HG02943 (cell line): Measurements from ENCODE around the gene UBE2I.

Experiments used
- ATAC-seq: cut with Tn5 transposase; IDR thresholded peaks from one replicate; pipeline ENCODE4 v1.9.1; 2021; ENCODE audit warnings: mild to moderate bottlenecking, low read depth, moderate library complexity; ENCODE audit not compliant: unreplicated experiment

Gene UBE2I

GRCh38 chr16:1312467-1312816 is 3.0 kb downstream of the UBE2I start:
- no peak for ATAC-seq

DNA sequence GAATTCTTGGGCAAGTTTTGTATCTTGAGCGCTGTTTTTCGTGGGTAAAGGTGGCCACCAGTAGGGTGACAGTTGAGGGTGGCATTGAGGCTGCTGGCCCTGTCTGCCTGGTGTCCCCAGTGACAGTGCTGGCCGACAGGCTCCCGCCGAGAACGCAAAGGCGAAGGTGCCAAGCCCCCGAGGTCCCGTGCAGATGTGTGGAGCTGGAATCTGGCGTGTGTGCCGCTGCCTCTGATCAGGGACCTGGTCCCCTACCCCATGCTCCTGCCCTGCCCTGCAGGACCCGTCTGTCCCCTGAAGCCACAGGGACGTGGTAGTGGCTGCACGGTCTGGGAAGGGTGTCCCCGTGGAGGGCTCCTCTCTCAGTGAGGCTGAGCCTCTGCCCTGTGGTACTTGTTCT is 3.5 kb downstream of the UBE2I start:
- no peak for ATAC-seq

GRCh38 chr16:1313721-1314369 is 4.4 kb downstream of the UBE2I start:
- no peak for ATAC-seq

DNA sequence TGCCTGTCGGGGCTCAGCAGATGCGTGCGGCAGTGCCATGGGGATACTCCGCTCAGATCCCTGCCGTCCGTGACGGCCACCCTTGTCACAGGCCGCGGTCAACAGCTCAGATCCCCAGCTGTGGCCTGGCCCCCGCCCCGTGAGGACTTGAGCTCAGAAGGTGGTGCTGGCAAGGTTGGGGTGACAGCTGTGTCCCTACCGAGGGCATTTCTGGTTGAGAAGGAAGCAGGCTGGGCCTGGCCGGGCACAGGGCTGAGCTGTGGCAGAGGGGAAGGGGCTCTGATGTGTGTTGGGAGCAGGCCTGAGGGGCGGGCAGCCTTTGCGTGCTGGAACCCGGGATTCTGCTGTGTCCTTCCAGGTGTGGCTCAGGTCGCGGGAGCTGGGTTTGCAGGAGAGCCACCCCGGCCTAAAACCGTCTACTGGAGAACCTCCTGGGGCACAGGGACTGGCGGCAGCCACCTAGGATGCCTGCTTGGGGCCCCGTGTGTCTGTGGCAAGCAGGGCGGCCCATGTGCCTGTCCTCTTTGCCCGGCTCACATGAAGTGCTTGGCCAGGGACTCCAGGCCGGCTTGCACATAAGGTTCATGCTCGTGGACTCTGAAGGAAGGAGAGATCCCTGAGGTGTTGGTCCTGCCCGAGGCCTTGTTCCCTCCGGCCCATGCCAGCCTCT is 5.1 kb downstream of the UBE2I start:
- ATAC-seq: no peak

DNA sequence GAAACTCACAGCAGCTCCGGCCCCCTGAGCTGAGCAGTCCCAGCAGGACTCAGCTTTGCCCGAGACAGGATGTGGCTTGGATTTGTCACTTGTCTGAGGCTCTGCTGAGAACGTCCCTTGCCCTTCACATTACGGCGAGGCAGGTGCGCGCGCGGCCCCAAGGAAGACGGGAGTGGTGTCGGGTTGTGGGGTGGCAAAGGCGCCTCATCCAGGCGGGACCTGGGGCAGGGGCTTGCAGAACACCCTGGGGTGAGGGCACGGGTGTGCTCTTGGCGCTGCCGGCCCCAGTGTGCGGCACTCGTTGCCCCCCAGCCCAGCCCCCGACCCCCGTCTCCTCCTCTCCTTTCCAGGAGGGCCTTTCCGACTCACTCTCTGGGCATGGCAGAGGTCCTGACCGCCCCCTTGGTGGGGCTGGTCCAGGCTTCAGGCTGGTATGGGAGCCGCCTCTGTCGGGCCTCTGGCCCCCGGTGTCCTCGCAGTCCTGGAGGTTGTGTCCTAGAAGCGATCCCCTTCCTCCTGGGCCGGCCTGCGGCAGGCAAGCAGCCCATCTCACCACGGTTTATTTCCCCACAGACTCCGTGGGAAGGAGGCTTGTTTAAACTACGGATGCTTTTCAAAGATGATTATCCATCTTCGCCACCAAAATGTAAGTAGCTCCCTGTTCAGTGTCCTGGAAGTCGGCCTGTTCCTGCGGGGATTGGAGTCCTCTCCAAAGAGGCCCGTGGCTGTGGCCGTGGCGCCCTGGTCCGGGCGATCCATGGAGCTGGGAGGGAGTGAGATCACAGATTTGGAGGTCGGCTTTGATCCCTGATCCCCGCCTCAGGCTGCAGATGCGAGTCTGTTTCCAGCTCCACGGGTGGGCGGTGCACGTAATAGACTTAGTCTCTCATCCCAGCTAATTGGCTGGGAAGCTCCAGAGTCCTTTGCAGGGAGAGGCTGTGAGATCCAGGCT is 5.9 kb downstream of the UBE2I start:
- ATAC-seq: no peak

DNA sequence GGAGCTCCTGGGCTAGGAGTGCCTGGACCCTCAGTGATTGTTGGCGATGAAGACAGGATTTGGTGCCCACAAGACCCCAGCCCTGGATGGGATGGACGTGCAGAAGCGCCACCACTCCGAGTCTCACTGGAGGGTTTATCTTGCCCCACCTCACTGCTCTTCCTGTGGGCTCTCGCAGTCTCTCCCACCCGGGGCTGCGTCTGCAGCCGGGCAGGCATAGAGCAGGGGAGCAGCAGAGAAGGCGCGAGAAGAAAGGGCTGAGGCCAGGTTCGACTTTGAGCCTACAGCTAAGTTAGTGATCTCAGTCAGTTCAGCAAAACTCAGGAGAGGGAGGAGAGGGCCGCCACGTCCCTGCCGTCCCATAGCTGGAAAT is 6.6 kb downstream of the UBE2I start:
- ATAC-seq: no peak

- no peak for ATAC-seq
These were observed 8.2 kb downstream of the UBE2I start for GRCh38 chr16:1317479-1318267.

- ATAC-seq: no peak
These were observed 8.8 kb downstream of the UBE2I start for GRCh38 chr16:1318268-1318545.

DNA sequence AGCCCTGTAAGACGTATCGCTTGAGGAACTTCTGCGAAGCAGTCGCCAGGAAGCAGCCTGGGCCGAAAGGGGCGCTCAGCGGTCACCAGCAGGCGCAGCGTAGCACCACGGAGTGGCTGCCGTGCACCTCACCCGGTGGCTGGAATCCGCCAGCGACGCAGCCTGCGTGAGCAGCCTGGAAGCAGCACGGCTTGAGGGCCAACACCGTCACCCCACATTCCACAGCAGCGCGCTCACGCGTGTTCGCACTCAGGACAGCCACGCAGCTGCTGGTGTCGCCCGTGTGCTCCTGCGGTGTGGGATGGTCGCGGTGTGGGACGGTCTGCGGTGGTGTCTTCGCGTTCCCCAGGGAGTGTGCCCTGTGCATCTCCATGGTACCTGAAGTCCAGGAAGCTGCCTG is 9.6 kb downstream of the UBE2I start:
- ATAC-seq: no peak

DNA sequence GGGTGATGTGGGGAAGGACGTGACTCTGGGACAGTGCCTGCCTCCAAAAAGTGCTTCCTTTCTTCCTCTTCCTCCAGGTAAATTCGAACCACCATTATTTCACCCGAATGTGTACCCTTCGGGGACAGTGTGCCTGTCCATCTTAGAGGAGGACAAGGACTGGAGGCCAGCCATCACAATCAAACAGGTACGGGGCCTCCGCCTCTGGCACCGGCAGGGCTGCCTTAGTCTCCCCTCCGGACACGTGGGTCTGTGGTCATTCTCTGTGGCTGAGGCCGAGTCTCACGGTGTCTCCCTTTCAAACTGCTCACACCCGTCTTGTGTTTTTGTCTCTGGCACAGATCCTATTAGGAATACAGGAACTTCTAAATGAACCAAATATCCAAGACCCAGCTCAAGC is 10.7 kb downstream of the UBE2I start:
- ATAC-seq: no peak

DNA sequence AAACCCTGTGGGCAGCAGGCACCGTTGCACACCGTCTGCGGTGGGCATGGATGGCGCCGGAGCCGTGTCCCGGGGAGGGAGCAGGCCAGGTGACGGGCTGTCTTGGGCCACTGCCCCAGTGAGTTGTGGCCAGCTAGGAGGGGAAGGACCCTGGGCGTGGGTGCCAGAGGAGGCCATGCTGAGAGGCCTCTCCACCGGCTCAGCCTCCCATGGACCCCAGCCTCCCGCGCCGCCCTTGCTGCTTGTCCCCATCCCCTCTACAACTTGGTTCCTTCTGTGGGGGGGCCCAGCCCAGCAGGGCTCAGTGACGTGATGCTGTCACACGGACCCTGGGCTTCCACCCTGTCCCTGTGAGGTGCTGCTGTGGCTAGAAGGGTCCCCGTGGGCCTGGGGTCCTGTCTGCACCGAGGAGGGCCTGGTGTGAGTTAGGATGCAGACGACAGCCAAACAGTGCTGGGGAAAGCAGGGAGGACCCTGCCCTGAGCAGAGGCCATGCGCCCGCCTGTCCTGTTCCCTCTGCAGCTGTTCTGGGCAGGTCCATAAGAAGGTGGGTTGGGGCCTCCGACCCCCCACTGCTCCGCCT is 11.3 kb downstream of the UBE2I start:
- no peak for ATAC-seq

GRCh38 chr16:1322407-1322806 is 13.0 kb downstream of the UBE2I start:
- ATAC-seq: no peak

- ATAC-seq: no peak
These were observed 14.1 kb downstream of the UBE2I start for GRCh38 chr16:1323296-1324239.

GRCh38 chr16:1324286-1324826 is 14.9 kb downstream of the UBE2I start:
- ATAC-seq: no peak

- no peak for ATAC-seq
These were observed 15.8 kb downstream of the UBE2I start for GRCh38 chr16:1325261-1325660.

DNA sequence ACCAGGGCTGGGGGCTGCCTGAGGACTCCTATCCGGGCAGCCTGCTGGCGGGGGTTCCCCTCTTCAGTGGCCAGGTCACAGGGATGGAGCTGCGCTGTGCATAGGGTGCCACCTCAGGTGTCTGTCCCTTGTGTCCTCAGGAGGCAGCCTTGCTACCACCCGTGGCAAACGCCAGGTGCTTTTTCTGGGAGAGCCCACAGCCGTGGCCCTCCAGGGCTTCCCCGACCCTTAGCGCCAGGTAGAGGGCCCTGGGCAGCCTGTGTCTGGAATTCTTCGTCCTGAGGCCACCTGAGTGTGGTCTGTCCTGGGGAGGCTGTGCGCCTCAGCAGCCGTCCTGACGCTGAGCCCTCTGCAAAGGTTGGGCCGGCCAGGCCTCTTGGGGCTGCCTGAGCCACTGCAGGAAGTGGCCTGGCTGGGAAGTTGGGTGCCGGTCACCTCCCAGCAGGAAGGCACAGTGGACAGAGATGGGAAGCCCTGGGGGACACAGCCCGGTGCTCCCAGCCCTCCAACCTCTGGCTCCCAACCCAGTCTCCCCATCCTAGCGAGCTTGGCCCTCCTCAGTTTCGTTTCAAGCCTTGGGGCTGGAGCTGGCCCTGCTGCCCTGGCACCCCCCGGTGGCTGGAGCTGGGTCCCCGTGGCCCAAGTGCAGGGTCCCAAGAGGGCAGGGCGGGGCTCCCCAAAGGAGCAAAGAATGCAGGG is 16.4 kb downstream of the UBE2I start:
- no peak for ATAC-seq

DNA sequence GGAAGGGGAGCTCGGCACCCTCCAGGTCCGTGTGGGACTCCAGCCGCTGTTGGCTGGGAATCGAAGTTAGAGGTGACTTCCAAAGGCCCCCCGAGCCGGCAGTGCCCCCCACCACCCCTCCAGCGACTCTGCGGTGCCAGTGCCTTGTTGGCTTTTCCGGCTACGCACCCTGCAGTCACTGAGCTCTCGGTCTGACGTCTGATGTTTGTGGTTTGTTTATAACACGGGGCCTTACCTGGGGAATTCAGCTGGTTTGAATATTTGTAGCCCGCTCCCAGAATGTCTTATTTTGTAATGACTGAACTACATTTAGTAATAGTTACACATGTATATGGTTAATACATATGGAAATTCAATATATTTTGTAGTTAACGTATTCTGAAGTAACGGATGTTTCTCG is 17.0 kb downstream of the UBE2I start:
- ATAC-seq: no peak

DNA sequence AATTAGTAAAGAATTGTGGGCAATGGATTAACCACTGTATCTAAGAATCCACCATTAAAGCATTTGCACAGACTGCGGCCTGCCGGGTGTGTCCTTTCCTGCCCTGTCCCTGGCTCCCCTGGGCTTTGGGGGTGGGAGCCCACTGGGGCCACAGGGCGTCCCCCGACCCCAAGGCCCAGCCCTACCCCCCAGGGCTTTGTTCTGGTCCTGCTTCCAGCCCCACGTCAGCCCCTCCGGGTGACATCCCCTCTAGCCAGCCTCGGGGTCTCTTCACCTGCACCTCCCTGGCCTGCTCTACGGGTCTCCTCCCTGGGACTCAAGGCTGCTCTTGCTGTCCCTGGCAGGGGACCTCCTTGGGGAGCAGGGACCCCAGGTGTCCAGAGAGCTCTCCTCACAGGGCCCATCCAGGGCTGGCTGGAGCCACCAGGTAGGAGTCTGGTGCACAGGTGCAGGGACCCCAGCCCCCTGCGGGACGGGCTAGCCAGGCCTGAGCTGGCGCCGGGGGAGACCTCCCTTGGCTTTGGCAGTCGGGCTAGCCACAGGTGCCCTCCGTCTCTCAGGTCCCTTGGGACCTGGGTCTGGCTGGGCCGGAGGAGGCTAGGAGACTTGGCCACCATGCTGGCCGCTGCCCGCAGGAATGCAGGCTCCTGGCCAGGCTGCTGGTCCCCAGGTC is 17.6 kb downstream of the UBE2I start:
- no peak for ATAC-seq
